Measurements from ENCODE around the gene MAST4. TPM values are rescaled to one million over a fixed set of nuclear protein-coding genes. Genes with fewer than 3 reads are reported as not detected.

The MAST4 gene
- total RNA-seq, 1 donor from 2014 or later = 112 TPM

DNA sequence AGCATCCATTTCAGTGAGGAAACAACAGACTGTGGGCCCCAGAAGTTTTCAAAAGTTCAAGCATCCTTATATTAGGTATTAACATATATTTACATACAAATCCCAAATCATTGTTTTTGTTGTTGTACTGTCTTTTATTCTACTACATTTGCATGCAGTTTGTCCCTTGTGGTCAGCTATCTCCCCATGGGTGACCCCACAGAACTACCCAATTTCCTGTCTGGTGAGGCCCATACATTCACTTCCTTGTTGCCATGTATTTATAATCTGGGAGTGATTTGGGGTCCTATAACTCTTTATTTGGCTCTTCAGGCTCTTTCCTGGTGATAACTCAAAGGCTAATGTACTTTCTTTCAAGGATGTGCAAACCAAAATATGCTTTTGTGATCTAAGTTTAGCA, 603.7 kb downstream of the MAST4 start:
- H3K36me3 Mint-ChIP-seq (ENCODE audit: low read depth, unreplicated experiment) = no peaks in the 10 kb centered on the region
- no peak for TF ChIP-seq CTCF (IDR thresholded peaks at IDR 0.05; ENCODE audit: unreplicated experiment)
- no peaks in the 10 kb centered on the region for H3K4me1 Mint-ChIP-seq (ENCODE audit: unreplicated experiment)
- no peak overlapping the region for H3K27ac Mint-ChIP-seq (ENCODE audit: unreplicated experiment)
- no peaks in the 10 kb centered on the region for H3K9me3 Mint-ChIP-seq (ENCODE audit: unreplicated experiment)
- H3K4me3 Mint-ChIP-seq (ENCODE audit: unreplicated experiment) = no peak overlapping the region
- no peak for DNase-seq (ENCODE audit: low spot score)
- H3K27me3 Mint-ChIP-seq (ENCODE audit: unreplicated experiment) = peaks cover 1% of the 10 kb centered on the region

- Mint-ChIP-seq H3K27me3 (ENCODE audit: unreplicated experiment) (peaks cover 1% of the 10 kb centered on the region), H3K4me3 (ENCODE audit: unreplicated experiment) (no peak overlapping the region), H3K36me3 (ENCODE audit: low read depth, unreplicated experiment) (no peaks in the 10 kb centered on the region), H3K27ac (ENCODE audit: unreplicated experiment) (no peak overlapping the region), H3K9me3 (ENCODE audit: unreplicated experiment) (no peaks in the 10 kb centered on the region), H3K4me1 (ENCODE audit: unreplicated experiment) (no peaks in the 10 kb centered on the region)
- DNase-seq (ENCODE audit: low spot score) = no peak
- TF ChIP-seq CTCF (IDR thresholded peaks at IDR 0.05; ENCODE audit: unreplicated experiment) = no peak
Observed at GRCh38 chr5:67200809-67201562, 604.8 kb downstream of the MAST4 start.

DNA sequence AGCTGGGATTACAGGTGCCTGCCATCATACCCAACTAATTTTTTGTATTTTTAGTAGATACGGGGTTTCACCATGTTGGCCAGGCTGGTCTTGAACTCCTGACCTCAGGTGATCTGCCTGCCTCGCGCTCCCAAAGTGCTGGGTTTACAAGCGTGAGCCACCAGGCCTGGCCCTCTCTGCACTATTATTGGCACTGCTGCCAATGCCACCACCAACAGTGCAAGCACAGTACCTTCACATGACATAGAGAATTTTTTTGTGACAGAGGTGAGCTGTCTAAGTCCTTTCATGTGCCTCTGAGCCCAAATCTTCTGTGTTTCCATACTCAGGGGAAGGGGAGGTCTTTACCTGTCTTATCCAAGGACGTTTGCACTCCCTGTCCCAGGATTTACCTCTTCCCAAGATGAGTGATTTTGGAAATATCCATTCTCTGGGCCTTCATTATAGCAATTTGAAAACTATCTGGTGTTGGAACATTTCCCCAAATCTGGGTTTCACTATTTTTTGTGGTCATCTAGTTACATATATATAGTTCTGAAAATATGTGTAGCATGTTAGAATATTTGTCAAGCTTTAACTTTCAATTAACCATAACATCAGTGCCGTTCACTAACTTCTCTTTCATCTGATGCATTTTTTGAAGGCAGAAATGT, 605.8 kb downstream of the MAST4 start:
- no peaks in the 10 kb centered on the region for H3K4me1 Mint-ChIP-seq (ENCODE audit: unreplicated experiment)
- TF ChIP-seq CTCF (IDR thresholded peaks at IDR 0.05; ENCODE audit: unreplicated experiment) = no peak
- no peak for DNase-seq (ENCODE audit: low spot score)
- no peaks in the 10 kb centered on the region for H3K9me3 Mint-ChIP-seq (ENCODE audit: unreplicated experiment)
- H3K36me3 Mint-ChIP-seq (ENCODE audit: low read depth, unreplicated experiment) = no peaks in the 10 kb centered on the region
- H3K4me3 Mint-ChIP-seq (ENCODE audit: unreplicated experiment) = no peak overlapping the region
- H3K27ac Mint-ChIP-seq (ENCODE audit: unreplicated experiment) = no peak overlapping the region
- H3K27me3 Mint-ChIP-seq (ENCODE audit: unreplicated experiment) = peaks cover 1% of the 10 kb centered on the region

GRCh38 chr5:67202828-67203227, 606.6 kb downstream of the MAST4 start:
- H3K36me3 Mint-ChIP-seq (ENCODE audit: low read depth, unreplicated experiment) = no peaks in the 10 kb centered on the region
- no peak overlapping the region for H3K4me3 Mint-ChIP-seq (ENCODE audit: unreplicated experiment)
- no peak for DNase-seq (ENCODE audit: low spot score)
- H3K27ac Mint-ChIP-seq (ENCODE audit: unreplicated experiment) = no peak overlapping the region
- no peaks in the 10 kb centered on the region for H3K9me3 Mint-ChIP-seq (ENCODE audit: unreplicated experiment)
- no peaks in the 10 kb centered on the region for H3K4me1 Mint-ChIP-seq (ENCODE audit: unreplicated experiment)
- peaks cover 1% of the 10 kb centered on the region for H3K27me3 Mint-ChIP-seq (ENCODE audit: unreplicated experiment)
- TF ChIP-seq CTCF (IDR thresholded peaks at IDR 0.05; ENCODE audit: unreplicated experiment) = no peak

DNA sequence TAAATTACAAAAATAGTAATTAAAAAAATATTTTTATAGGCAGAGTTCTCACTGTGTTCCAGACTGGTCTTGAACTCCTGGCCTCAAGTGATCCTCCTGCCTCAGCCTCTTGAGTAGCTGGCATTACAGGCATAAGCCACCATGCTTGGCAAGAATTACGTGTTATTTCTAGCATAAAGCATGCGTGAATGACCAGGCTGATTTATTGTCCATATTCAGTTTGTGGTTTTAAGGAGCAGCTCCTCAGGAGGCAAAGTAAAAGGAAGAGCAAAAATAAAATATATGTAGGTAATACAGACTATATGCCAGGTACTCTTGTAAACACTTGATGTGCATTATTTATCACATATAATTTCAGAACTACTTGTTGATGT, 607.5 kb downstream of the MAST4 start:
- no peak for DNase-seq (ENCODE audit: low spot score)
- TF ChIP-seq CTCF (IDR thresholded peaks at IDR 0.05; ENCODE audit: unreplicated experiment) = no peak
- Mint-ChIP-seq H3K27ac (ENCODE audit: unreplicated experiment) (no peak overlapping the region), H3K4me3 (ENCODE audit: unreplicated experiment) (no peak overlapping the region), H3K9me3 (ENCODE audit: unreplicated experiment) (no peaks in the 10 kb centered on the region), H3K4me1 (ENCODE audit: unreplicated experiment) (no peaks in the 10 kb centered on the region), H3K27me3 (ENCODE audit: unreplicated experiment) (peaks cover 1% of the 10 kb centered on the region), H3K36me3 (ENCODE audit: low read depth, unreplicated experiment) (no peaks in the 10 kb centered on the region)

Measured in endothelial cell (in vitro differentiated cells).